Measurements from ENCODE around the gene CACNA1I.

The CACNA1I gene

DNA sequence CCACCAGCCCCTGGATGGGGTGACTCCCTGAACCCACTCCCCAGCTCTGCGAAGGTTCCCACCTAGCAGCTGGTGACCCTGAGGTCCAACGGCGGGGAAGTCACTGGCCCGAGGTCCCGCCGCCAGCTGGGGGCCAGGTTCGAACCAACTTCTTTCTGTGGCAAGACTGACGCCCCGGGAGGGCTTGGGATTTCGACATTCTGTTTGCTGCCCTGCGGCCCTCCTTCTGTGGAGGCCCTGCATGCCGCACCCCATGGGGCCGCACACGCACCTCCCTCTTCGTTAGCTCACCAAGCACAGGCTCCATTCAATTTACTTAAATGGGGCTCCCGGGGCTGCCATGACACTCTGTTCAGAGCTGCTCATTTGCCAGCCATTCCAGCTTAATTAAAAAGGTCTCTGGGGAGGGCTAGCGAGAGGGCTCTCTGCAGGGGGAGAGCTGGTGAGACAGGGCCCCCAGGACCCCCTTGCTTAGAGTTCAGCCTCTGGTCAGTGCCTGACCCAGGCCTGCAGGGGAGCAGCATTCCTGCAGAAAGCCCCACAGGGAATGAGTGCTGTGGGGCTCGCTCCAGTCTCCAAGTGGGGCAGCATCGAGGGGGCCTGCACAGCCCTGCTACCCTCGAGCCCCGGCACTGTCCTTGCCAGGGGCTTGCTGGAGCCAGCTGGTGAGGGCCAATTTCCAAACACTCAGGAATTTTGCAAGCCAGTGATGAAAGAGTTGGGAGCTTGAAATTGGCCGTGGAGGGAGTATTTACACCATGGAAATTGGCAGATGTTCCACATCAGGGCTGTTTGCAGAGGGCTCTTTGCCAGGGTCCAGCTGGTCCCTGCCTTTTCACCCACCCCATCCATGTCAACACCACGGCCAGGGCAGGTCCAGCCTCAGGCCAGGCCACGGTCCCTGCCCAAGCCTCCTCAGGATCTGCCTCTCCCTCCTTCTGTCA lies 80.8 kb downstream of the CACNA1I start:
- no peak for DNase-seq (ENCODE audit: low read depth)

DNA sequence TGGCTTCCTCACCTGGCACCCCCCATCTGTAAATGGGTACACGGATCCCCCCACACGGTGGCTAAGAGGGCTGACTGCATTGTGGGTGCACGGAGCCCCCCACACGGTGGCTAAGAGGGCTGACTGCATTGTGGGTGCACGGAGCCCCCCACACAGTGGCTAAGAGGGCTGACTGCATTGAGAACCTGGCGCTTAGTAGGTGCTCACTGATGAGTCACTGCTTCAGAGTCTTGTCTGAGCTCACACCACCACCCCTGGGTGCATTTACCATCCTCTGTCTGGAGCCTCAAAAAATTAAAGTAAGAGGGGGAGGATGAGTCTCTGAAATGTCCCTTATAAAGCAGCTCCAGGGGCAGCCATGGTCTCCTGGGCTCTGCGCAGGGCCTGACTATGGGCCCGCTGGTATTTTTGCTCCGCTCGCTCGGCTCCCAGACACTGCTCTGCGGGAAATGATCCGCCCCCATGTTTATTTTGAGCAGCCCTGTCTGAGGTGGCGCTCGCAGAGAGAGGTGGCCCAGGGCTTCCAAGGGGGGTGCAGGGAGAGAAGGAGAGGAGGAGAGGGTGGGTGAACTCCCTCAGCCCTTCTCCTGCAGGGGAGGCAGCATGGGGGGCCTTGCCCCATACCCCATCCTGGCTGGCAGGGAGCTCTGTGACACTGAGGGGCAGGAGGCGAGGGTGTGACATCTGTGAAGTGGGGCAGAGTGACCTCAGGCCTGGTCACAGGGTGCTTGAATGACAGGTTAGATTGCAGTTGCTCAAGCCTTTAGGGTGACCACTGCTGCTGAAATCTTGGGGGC lies 82.6 kb downstream of the CACNA1I start:
- DNase-seq (ENCODE audit: low read depth): no peak

DNA sequence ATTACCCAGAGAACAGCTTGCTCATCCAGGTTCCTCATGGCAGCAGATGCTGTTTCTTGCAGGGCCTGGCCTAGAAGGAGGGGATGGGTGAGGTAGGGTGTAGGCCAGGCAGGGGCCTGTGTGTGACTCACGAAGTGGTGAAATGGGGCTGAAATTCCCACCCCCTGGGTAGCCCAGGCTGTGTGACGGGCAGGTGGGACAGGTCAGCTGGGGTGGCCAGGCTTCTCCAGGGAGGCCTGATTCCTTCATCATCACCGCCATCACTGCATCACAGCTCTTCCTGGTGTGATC lies 83.2 kb downstream of the CACNA1I start:
- no peak for DNase-seq (ENCODE audit: low read depth)

DNA sequence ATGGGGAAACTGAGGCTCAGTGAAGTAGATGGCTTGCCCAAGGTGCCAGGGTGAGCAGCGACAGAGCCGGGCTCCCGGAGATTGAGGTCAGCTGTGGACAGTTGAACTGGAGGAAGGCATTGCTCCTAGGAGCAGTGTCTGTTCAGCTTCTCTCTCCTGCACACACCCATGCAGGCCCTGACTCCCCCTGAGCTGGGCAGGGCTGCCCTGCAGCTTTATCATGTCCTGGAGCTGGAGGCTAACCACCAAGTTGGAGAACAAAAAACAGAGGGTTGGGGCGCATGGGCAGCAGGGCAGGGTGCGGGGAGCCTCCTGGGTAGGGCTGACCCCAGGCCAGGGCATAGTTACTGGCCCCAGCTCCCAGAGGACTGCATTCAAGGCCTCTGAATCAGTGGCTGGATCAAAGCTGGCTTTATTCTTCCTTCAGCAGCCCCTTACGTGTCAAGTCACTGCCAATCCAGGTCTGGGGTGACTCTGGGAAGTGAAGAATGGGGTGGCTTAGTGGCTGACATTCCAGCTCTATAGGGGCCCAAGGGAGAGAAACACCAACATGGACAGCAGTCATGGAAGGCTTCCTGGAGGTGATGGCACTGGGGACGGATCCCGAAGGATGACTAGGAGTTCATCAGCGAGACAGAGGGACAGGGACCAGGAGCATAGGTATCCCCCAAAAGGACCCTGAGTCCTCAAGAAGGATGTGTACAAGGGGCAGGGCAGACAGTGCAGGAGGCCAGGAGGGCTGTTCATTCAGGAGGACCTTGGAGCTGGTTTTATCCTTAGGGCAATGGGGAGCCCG lies 83.8 kb downstream of the CACNA1I start:
- no peak for DNase-seq (ENCODE audit: low read depth)

DNA sequence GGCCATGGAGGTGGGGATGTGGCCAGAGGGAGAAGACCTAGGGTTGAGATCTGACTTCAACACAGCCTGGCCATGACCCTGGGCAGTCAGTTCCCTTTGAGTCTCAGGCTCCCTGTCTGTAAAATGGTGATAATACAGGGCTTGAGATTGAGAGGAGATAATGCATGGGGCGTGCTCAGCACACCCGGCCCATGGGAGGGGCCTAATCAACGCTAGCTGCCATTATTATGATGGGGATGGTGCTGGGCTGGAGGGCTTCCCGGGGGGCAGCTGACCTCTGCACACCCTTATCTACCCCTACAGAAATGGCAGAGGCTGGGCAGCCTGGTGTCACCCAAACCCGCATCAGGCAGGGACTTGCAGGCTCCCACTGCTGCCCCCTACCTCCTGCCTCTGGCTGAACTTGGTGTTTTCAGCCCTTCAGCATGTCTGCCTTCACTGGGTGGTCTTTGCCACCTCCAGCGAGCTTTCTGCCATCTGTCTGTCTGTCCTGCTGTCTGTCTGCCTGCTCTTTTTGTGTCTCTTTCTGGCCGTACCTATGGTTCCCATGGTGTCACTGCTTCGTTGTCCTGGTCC lies 84.5 kb downstream of the CACNA1I start:
- no peak for DNase-seq (ENCODE audit: low read depth)

DNA sequence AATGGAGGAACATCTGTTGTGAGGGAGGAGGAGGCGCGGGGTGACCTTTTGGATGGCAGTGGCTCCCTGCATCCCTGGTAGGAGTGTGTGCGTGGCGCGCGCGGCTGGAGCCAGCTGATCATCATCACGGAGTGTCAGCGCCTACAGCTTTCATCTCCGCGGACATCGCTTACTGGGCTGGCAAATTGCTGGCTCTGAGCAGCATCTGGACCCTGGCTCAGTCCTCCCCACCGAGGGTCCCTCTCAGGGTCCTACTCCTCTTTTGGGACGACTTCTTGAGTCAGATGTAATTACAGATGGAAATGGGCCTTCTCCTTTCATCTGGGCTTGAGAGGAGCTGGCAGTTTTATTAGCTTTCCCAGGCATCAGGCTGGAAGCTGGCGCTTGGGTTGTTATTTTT lies 85.3 kb downstream of the CACNA1I start:
- DNase-seq (ENCODE audit: low read depth): no peak

DNA sequence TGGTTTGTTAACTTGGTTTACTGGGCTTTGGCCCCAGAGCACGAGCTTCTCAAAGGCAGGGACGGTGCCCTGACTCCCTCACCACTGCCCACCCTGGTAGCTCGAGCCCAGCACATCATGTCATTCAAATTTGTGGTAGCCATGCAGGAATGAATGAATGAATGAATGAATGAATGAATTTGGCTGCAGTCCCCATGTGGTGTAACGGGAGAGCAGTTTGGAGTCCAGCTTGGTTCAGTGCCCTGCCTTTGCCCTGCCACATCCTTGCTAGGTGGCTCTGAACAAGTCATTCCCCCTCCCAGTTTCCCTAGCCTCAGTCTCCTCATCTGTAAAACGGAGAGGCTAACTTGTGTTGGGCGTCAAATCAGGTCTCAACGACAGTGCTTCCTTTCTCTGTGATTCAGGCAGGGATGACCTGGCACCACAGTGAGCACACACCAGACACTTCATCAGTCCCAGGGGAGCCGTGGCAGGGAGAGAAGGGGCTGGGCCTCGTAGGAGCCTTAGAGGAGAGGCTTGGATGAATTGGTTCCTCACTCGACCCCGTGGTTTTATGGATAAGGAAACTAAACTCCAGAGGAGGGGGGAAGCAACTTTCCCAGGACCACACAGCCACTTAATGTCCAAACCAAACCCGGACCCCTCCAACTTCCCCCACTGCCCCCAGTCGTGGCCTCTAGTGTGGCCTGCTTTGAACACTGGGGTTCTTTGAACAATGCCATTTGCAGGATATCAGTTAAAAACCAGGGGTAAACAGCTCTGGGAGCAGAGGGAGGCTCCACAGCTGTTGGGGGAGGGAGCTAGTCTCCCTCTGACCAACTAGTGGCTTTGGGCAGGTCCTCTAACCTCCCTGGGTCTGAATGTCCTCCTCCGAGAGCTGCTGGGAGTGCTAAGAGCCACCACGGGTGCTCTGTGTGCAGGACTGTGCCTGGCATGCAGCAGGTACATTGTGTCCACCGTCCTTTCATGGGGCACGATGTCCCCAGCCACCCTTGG lies 86.2 kb downstream of the CACNA1I start:
- no peak for DNase-seq (ENCODE audit: low read depth)

DNA sequence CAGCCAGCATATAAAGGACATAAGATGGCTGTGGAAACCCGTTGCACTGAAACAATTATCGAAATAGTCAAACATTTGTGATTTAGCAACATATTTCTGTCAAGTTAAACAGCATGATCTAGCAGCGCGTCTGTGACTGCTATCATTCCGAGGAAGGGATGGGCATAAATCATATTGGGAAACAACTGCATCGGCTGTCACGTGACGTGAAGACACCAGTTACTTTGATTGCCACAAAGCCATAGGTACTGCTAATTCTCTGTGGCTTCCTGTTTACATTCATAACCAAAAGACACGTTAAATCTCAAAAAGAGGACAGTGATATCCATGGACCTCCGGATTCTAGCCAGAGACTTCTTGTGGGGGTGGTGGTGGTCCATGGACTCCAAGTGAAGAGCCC lies 87.8 kb downstream of the CACNA1I start:
- no peak for DNase-seq (ENCODE audit: low read depth)

DNA sequence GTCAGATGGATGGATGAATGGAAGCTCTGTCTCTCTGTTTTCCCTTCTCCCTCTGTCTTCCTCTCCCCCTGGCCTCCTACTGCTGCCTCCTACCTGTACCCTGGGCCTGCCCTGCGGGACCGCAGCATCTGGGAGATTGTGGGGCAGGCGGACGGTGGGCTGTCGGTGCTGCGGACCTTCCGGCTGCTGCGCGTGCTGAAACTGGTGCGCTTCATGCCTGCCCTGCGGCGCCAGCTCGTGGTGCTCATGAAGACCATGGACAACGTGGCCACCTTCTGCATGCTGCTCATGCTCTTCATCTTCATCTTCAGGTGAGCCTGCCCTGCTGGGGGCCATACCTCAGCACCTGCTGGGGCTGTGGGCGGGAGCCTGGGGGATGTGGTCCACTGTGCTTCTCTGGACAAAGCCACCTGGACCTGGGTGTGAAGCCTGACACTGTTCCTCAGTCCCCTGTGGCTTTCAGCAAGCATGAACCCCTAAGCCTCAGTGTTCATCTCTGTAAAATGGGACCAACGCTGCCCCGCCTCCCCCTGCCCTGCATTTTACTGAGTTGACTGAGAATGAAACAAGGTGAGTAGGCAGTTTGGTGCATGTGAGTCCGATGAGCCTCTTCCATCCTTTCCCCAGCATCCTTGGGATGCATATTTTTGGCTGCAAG lies 88.4 kb downstream of the CACNA1I start:
- no peak for DNase-seq (ENCODE audit: low read depth)

DNA sequence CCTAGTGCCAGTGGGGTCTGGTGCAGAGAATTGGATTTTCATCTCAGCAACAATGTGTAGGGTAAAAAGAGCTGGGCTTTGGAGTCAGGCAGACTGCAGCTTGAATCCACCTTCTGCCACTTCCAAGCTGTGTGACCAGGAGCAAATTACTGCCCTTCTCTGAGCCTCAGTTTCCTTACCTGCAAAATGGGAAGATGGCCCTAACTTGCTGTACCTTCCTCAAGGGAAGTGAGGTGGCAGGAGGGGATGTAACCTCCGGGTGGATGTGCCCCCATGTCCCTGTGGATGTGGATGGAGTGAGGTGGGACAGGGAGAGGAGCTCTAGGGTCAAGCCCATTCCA lies 90.9 kb downstream of the CACNA1I start:
- DNase-seq (ENCODE audit: low read depth): no peak

DNA sequence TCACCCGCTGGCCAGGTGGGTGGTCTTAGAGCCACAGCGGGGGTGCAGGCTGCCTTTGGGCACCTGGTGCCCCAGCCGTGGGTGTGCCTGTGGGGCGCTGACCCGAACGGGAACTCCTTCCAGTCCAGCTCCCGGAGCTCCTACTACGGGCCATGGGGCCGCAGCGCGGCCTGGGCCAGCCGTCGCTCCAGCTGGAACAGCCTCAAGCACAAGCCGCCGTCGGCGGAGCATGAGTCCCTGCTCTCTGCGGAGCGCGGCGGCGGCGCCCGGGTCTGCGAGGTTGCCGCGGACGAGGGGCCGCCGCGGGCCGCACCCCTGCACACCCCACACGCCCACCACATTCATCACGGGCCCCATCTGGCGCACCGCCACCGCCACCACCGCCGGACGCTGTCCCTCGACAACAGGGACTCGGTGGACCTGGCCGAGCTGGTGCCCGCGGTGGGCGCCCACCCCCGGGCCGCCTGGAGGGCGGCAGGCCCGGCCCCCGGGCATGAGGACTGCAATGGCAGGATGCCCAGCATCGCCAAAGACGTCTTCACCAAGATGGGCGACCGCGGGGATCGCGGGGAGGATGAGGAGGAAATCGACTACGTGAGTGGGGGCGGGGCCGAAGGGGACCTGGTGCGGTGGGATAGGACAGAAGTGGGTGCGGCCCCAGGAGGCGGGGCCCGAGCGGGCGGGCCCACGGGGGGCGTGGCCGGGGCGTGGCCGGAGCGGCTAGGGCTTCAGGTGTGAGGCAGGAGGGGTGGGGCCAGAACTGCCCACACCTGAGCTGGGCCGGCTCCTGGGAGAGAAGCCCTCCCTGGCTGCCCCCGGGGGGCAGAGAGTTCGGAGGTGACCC lies 91.5 kb downstream of the CACNA1I start:
- peak; percentile 58 for DNase-seq (ENCODE audit: low read depth)

DNA sequence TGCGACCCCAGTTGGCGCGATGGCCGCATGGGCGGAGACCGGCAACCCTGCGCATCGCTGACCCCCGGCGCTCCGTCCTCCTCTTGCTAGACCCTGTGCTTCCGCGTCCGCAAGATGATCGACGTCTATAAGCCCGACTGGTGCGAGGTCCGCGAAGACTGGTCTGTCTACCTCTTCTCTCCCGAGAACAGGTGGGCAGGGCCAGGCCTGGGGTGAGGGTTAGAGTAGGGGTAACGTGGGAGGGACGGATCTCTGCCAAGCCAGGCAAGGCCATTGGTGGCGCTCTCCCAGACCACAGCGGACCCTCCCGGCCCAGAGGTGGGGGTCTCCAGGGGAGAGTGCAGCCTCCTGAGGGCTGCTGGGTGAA lies 92.1 kb downstream of the CACNA1I start:
- DNase-seq (ENCODE audit: low read depth): no peak

DNA sequence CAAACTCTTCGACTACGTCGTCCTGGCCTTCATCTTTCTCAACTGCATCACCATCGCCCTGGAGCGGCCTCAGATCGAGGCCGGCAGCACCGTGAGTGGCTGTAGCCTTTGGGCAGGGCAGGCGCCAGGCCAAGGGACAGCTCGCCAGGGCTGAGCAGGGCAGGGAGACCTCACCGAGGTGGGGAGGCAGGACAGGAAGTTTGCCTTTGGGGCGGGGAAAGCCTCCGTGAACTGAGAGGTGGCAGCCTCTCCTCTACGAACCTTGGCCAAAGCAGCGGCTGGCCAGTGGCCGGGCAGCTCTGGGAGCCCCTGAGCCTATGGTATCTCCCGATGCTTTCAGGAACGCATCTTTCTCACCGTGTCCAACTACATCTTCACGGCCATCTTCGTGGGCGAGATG lies 93.2 kb downstream of the CACNA1I start:
- DNase-seq (ENCODE audit: low read depth): no peak

DNA sequence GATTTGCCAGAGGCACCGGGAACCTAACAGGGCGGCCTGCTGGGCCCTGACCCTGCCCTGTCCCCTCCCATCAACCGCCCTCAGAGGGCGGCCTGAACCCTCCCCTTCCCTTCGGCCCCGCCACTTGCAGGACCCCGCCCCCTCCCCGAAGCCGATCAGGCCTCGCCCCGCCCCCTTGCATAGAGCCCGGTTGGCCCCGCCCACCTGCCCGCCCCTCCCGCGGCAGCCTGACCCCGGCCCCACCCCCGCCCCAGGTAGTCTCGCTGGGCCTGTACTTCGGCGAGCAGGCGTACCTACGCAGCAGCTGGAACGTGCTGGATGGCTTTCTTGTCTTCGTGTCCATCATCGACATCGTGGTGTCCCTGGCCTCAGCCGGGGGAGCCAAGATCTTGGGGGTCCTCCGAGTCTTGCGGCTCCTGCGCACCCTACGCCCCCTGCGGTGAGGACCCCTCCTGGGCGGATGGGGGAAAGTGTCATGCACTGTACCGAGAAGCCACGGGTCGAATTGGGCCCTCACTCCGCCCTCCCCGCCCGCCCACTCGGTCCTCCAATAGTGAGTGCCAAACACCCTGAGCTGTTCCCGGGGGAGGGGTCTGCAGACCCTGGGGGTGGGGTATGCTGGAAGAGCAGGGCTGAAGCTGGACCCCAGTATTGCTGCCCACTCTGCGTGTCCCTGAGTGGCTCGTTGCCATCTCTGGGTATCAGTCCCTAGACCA lies 94.1 kb downstream of the CACNA1I start:
- no peak for DNase-seq (ENCODE audit: low read depth)

DNA sequence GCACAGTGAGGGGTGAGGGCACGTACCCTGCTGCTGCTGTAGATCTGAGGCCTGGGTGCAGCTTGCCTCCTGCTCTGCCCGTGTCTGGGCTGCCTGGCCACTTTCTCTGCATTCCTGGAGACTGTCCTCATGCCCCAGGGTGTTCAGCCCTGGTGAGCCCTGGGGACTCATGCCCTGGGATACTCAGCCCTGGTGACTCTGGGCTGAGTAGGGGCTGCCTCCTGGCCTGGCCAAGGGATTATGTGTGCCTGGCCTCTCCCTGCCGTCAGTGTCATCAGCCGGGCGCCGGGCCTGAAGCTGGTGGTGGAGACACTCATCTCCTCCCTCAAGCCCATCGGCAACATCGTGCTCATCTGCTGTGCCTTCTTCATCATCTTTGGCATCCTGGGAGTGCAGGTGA lies 94.7 kb downstream of the CACNA1I start:
- no peak for DNase-seq (ENCODE audit: low read depth)

DNA sequence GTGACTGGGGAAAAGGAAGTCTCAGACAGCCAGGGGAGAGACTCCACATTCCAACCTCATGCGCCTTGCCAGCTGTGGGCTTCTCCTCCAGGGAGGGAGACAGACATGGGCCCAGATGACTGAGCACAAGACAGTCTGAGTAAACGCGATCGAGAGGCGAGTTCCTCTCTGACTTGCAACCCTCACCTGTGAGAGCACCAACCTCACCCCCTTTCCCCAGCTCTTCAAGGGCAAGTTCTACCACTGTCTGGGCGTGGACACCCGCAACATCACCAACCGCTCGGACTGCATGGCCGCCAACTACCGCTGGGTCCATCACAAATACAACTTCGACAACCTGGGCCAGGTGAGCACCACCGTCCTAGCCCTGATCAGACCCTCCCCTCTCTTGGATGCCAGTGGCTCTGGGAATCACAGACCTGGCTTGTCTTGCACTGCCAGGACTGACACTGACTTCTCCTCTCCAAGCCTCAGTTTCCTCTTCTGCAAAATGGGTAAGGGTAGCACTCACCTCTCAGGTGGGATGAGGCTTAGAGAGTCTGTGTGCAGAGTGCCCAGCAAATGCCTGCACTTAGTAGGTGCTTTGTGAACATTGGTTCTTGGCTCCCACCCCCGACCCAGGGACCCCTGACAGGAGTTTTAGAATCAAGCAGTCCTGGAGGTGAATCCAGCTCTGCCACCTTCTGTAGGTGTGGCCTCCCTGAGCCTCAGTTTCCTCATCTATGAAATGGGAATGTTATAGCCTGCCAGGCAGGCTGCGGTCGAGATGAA lies 95.3 kb downstream of the CACNA1I start:
- DNase-seq (ENCODE audit: low read depth): no peak

DNA sequence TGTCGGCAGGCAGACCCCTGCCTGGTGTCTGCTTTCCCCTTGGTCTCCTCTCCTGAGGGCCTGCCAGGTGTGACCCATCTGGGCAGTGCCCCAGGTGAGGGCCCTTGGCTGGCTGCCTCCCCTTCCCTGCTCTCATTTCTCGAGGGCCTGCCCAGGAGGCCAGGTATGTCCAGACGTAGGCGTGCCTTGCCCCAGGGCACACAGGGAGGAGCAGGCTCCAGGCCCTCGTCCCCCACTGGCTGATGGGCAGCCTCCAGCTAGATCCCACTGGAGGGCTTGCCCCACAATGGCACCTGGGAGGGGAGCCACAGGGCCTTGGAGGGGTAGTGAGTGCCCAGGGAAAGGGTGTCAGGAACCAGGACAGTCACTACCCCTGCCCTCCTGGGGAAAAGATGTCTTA lies 95.9 kb downstream of the CACNA1I start:
- no peak for DNase-seq (ENCODE audit: low read depth)

DNA sequence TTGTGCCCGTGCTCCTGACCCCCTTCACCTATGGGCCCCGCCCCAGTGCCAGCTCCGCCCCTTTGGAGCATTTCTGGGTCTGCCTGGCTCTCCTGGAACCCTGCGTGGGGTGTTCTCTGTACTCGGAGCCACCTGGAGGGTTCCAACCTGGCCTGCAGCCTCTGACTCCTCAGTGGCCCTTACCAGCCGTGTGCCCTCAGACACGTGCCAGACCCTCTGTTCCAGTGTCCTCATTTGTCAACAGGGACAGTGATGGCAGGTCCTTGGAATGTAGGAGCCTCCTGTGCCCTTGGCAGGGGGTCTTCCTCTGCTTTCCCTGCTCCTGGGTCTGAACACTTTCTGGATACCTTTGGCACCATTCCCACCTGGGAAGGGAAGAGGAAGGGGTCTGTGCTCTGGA lies 96.4 kb downstream of the CACNA1I start:
- DNase-seq (ENCODE audit: low read depth): no peak

Data from activated gamma-delta T cell treated with anti-CD3 and anti-CD28 coated beads, Interleukin-2, amount 50 U/mL, for 16 hours (primary cell).